ENCODE measurements around the gene EIF3I. TPM values are rescaled to one million over a fixed set of nuclear protein-coding genes. Genes with fewer than 3 reads are reported as not detected.

Gene EIF3I
- total RNA-seq, 3 donors from 2014 or later (not counting 1 experiment from before 2014, with no cell fraction given) = 107 to 126 (median 110) TPM

- peaks cover 68% of the 10 kb centered on the region for H3K4me1 ChIP-seq (ENCODE audit: control insufficient read depth, insufficient read depth, low read length)
- H3K4me3 ChIP-seq (ENCODE audit: low read length) = no peak overlapping the region
- intact Hi-C loops (cut with micrococcal nuclease) = no loop called here
- H3K27me3 ChIP-seq (ENCODE audit: control insufficient read depth, insufficient read depth, low read length) = no peaks in the 10 kb centered on the region
- ATAC-seq = no peak
- H3K27ac Mint-ChIP-seq = peak overlapping the region in 1 of 2 donors; percentile 93
- no peaks in the 10 kb centered on the region for H3K9me3 Mint-ChIP-seq
- H3K36me3 ChIP-seq (ENCODE audit: control insufficient read depth, insufficient read depth, low read length) = peaks cover 30% of the 10 kb centered on the region
- H3K9me3 ChIP-seq (ENCODE audit: control insufficient read depth, insufficient read depth, low read length) = no peaks in the 10 kb centered on the region
- TF ChIP-seq CTCF (IDR thresholded peaks at IDR 0.05) = no peak
- H3K27me3 Mint-ChIP-seq (ENCODE audit: low read depth in 2 of 2) = no peaks in the 10 kb centered on the region
- no peak for DNase-seq
- H3K4me3 Mint-ChIP-seq = no peak overlapping the region
- no peak overlapping the region for H3K27ac ChIP-seq (ENCODE audit: low read length)
- peaks cover 51 to 64% of the 10 kb centered on the region in 2 donors for H3K4me1 Mint-ChIP-seq
- H3K36me3 Mint-ChIP-seq = peaks cover 3% of the 10 kb centered on the region
- 99% methylated on average over 4 of the region's 4 CpGs for WGBS (ENCODE audit: insufficient coverage)
These were observed 23.0 kb upstream of the EIF3I start for GRCh38 chr1:32199043-32199716.

- Mint-ChIP-seq H3K4me3 (peak overlapping the region; percentile 95), H3K27me3 (ENCODE audit: low read depth in 2 of 2) (no peaks in the 10 kb centered on the region), H3K27ac (peak overlapping the region; percentile 93 to 98), H3K4me1 (peaks cover 51 to 68% of the 10 kb centered on the region in 2 donors), H3K9me3 (no peaks in the 10 kb centered on the region), H3K36me3 (no peaks in the 10 kb centered on the region)
- Histone ChIP-seq H3K27me3 (ENCODE audit: control insufficient read depth, insufficient read depth, low read length) (no peaks in the 10 kb centered on the region), H3K27ac (ENCODE audit: low read length) (peak overlapping the region; percentile 93), H3K36me3 (ENCODE audit: control insufficient read depth, insufficient read depth, low read length) (peaks cover 27% of the 10 kb centered on the region), H3K9me3 (ENCODE audit: control insufficient read depth, insufficient read depth, low read length) (no peaks in the 10 kb centered on the region), H3K4me1 (ENCODE audit: control insufficient read depth, insufficient read depth, low read length) (peaks cover 68% of the 10 kb centered on the region), H3K4me3 (ENCODE audit: low read length) (no peak overlapping the region)
- ATAC-seq (no peak), DNase-seq (no peak)
- no peak for TF ChIP-seq CTCF (IDR thresholded peaks at IDR 0.05)
- 89% methylated on average over 5 of the region's 6 CpGs for WGBS (ENCODE audit: insufficient coverage)
- intact Hi-C loops (cut with micrococcal nuclease) = loop anchor here (2.0 to 5.0 kb wide), 2 partner anchors 127 to 213 kb away; partner anchors contain the start of gene TMEM39B
These were observed 22.5 kb upstream of the EIF3I start for GRCh38 chr1:32199717-32200072.

GRCh38 chr1:32200226-32201010, 21.8 kb upstream of the EIF3I start, which contains the start of gene CCDC28B:
Gene CCDC28B (plus strand): TSS chr1:32200595. CDS start chr1:32201936, 1,341 bp downstream.
- DNase-seq (peak; percentile 55 to 75), ATAC-seq (peak; percentile 54 to 71 (median 55))
- 1% methylated on average over 31 of the region's 34 CpGs for WGBS (ENCODE audit: insufficient coverage)
- H3K9me3 ChIP-seq (ENCODE audit: control insufficient read depth, insufficient read depth, low read length) = no peaks in the 10 kb centered on the region
- no peaks in the 10 kb centered on the region for H3K27me3 Mint-ChIP-seq (ENCODE audit: low read depth in 2 of 2)
- H3K4me1 ChIP-seq (ENCODE audit: control insufficient read depth, insufficient read depth, low read length) = peaks cover 70% of the 10 kb centered on the region
- peak within 1 kb of the TSS; percentile 95 for H3K4me3 Mint-ChIP-seq
- H3K4me3 ChIP-seq (ENCODE audit: low read length) = peak within 1 kb of the TSS; percentile 71
- no peak for TF ChIP-seq CTCF (IDR thresholded peaks at IDR 0.05)
- peak within 1 kb of the TSS; percentile 93 for H3K27ac ChIP-seq (ENCODE audit: low read length)
- no peaks in the 10 kb centered on the region for H3K9me3 Mint-ChIP-seq
- peaks cover 22% of the 10 kb centered on the region for H3K36me3 ChIP-seq (ENCODE audit: control insufficient read depth, insufficient read depth, low read length)
- H3K27ac Mint-ChIP-seq = peak within 1 kb of the TSS; percentile 93 to 98
- H3K4me1 Mint-ChIP-seq = peaks cover 51 to 69% of the 10 kb centered on the region in 2 donors
- no peaks in the 10 kb centered on the region for H3K36me3 Mint-ChIP-seq
- intact Hi-C loops (cut with micrococcal nuclease) = loop anchor here (1.0 to 5.0 kb wide), 4 partner anchors 21 to 212 kb away; partner anchors contain the start of genes EIF3I, TMEM234, TMEM39B and TXLNA
- H3K27me3 ChIP-seq (ENCODE audit: control insufficient read depth, insufficient read depth, low read length) = no peaks in the 10 kb centered on the region

Data from natural killer cell (primary cell).